HL-60 (cell line): ENCODE results near the gene CORO2A.

Experiments used
- GABPA ChIP-seq: IDR thresholded peaks from 2 replicates; pipeline ENCODE4 v1.6.1; 2012; ENCODE audit warnings: low read depth
- POLR2AphosphoS5 ChIP-seq: IDR thresholded peaks from 2 replicates; pipeline ENCODE4 v1.6.1; 2012; ENCODE audit warnings: low read depth
- SPI1 ChIP-seq: IDR thresholded peaks from 2 replicates; pipeline ENCODE4 v1.6.1; 2012; ENCODE audit warnings: low read depth, mild to moderate bottlenecking, borderline replicate concordance
- TF ChIP-seq, protein P1 (sequence below): IDR thresholded peaks from one replicate; pipeline ENCODE4 v1.5.1; 2011; ENCODE audit warnings: low read length, control low read depth, inconsistent platforms; ENCODE audit not compliant: insufficient read depth
- TF ChIP-seq, protein P2 (sequence below): IDR thresholded peaks from 2 replicates; pipeline ENCODE4 v1.6.1; 2012; ENCODE audit warnings: low read depth; ENCODE audit not compliant: insufficient replicate concordance

DNA sequence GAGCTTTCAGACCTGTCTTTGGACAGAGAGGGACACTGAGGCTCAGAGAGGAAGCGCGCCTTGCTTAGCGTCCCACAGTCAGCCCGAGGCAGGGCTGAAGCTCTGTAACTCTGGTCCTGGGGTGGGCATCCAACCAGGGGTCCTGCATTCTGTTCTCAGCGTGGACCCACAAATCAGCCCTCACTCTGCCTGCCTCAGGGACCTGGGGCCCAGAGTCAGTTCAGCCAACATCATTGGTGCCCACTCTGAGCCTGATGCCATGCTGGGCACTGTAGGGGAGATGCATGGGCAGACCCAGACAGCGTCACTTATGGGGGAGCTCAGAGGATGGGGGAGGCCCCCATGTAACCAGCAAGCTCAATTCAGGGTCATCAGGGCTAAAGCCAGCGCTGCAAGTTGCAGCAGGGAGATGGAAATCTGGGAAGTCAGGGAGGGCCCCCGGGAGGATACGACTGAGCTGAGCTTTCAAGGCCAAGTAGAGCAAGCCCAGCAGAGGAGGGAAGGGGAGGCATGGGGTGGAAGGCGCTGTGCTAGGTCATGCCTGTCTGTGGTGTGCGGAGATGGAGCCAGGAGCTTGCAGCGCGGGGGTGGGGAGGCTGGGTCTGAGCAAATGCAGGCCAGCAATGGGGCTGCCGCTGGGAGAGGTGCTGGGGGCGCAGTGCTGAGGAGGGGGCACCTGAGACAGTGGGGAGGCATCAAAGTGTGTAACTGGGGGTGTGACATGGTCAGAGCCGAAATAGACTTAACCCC, 21.1 kb downstream of the CORO2A start:
- TF ChIP-seq POLR2AphosphoS5: no peak
- TF ChIP-seq, protein P1, sequence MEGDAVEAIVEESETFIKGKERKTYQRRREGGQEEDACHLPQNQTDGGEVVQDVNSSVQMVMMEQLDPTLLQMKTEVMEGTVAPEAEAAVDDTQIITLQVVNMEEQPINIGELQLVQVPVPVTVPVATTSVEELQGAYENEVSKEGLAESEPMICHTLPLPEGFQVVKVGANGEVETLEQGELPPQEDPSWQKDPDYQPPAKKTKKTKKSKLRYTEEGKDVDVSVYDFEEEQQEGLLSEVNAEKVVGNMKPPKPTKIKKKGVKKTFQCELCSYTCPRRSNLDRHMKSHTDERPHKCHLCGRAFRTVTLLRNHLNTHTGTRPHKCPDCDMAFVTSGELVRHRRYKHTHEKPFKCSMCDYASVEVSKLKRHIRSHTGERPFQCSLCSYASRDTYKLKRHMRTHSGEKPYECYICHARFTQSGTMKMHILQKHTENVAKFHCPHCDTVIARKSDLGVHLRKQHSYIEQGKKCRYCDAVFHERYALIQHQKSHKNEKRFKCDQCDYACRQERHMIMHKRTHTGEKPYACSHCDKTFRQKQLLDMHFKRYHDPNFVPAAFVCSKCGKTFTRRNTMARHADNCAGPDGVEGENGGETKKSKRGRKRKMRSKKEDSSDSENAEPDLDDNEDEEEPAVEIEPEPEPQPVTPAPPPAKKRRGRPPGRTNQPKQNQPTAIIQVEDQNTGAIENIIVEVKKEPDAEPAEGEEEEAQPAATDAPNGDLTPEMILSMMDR: no peak
- TF ChIP-seq GABPA: no peak
- TF ChIP-seq, protein P2, sequence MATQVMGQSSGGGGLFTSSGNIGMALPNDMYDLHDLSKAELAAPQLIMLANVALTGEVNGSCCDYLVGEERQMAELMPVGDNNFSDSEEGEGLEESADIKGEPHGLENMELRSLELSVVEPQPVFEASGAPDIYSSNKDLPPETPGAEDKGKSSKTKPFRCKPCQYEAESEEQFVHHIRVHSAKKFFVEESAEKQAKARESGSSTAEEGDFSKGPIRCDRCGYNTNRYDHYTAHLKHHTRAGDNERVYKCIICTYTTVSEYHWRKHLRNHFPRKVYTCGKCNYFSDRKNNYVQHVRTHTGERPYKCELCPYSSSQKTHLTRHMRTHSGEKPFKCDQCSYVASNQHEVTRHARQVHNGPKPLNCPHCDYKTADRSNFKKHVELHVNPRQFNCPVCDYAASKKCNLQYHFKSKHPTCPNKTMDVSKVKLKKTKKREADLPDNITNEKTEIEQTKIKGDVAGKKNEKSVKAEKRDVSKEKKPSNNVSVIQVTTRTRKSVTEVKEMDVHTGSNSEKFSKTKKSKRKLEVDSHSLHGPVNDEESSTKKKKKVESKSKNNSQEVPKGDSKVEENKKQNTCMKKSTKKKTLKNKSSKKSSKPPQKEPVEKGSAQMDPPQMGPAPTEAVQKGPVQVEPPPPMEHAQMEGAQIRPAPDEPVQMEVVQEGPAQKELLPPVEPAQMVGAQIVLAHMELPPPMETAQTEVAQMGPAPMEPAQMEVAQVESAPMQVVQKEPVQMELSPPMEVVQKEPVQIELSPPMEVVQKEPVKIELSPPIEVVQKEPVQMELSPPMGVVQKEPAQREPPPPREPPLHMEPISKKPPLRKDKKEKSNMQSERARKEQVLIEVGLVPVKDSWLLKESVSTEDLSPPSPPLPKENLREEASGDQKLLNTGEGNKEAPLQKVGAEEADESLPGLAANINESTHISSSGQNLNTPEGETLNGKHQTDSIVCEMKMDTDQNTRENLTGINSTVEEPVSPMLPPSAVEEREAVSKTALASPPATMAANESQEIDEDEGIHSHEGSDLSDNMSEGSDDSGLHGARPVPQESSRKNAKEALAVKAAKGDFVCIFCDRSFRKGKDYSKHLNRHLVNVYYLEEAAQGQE: no peak
- TF ChIP-seq SPI1: no peak
